ENCODE data around the gene ELP1.

- no peak for TF ChIP-seq CTCF (conservative IDR thresholded peaks at IDR 0.05 in 1 of 2, IDR thresholded peaks at IDR 0.05 in 1 of 2; ENCODE audit: low read depth in 1 of 2, low read length in 2 of 2)
- TF ChIP-seq EZH2 (IDR thresholded peaks at IDR 0.05; ENCODE audit: low read length, missing control alignments): no peak
Observed at GRCh38 chr9:108910402-108910801, 23.5 kb downstream of the ELP1 start.

Measured in fibroblast of lung (primary cell).